ENCODE measurements around the gene TNIP1. TPM values are rescaled to one million over a fixed set of nuclear protein-coding genes. Genes with fewer than 3 reads are reported as not detected.

Gene TNIP1
- total RNA-seq, 1 donor from 2014 or later: 120 TPM

GRCh38 chr5:151083081-151083676 lies 2.3 kb upstream of the TNIP1 start:
- no peak for TF ChIP-seq CTCF (IDR thresholded peaks at IDR 0.05)
- Histone ChIP-seq H3K9me3 (no peaks in the 10 kb centered on the region), H3K36me3 (peaks cover 4% of the 10 kb centered on the region), H3K4me3 (no peak overlapping the region), H3K4me1 (peaks cover 70% of the 10 kb centered on the region), H3K27ac (peak overlapping the region; percentile 56), H3K27me3 (no peaks in the 10 kb centered on the region)
- intact Hi-C loops (cut with DNase I): no loop called here
- ATAC-seq (peak; percentile 9), DNase-seq (peak; percentile 70)

- Histone ChIP-seq H3K4me3 (peak overlapping the region; percentile 87), H3K36me3 (peaks cover 4% of the 10 kb centered on the region), H3K9me3 (no peaks in the 10 kb centered on the region), H3K4me1 (peaks cover 78% of the 10 kb centered on the region), H3K27me3 (no peaks in the 10 kb centered on the region), H3K27ac (peak overlapping the region; percentile 97)
- TF ChIP-seq CTCF (IDR thresholded peaks at IDR 0.05): peak; percentile 25
- intact Hi-C loops (cut with DNase I): no loop called here
- ATAC-seq: no peak
- peak; percentile 35 for DNase-seq
These were observed 1.6 kb upstream of the TNIP1 start for GRCh38 chr5:151082282-151082902.

GRCh38 chr5:151081431-151082281 lies 822 bp upstream of the TNIP1 start:
- H3K9me3 ChIP-seq: no peaks in the 10 kb centered on the region
- ATAC-seq: no peak
- peak overlapping the region; percentile 87 for H3K4me3 ChIP-seq
- peaks cover 4% of the 10 kb centered on the region for H3K36me3 ChIP-seq
- intact Hi-C loops (cut with DNase I): no loop called here
- no peak for TF ChIP-seq CTCF (IDR thresholded peaks at IDR 0.05)
- H3K27ac ChIP-seq: peak overlapping the region; percentile 97
- no peak for DNase-seq
- peaks cover 78% of the 10 kb centered on the region for H3K4me1 ChIP-seq
- no peaks in the 10 kb centered on the region for H3K27me3 ChIP-seq

- no peak for TF ChIP-seq CTCF (IDR thresholded peaks at IDR 0.05)
- Histone ChIP-seq H3K36me3 (peaks cover 4% of the 10 kb centered on the region), H3K4me1 (peaks cover 75% of the 10 kb centered on the region), H3K9me3 (no peaks in the 10 kb centered on the region), H3K27ac (peak overlapping the region; percentile 97), H3K4me3 (peak overlapping the region; percentile 87), H3K27me3 (no peaks in the 10 kb centered on the region)
- ATAC-seq (no peak), DNase-seq (no peak)
- intact Hi-C loops (cut with DNase I): no loop called here
These were observed 809 bp downstream of the TNIP1 start for GRCh38 chr5:151079838-151080612.

GRCh38 chr5:151078490-151079262 lies 2.2 kb downstream of the TNIP1 start:
- ATAC-seq (no peak), DNase-seq (peak; percentile 56)
- intact Hi-C loops (cut with DNase I): no loop called here
- peaks cover 4% of the 10 kb centered on the region for H3K36me3 ChIP-seq
- H3K4me1 ChIP-seq: peaks cover 67% of the 10 kb centered on the region
- no peak for TF ChIP-seq CTCF (IDR thresholded peaks at IDR 0.05)
- no peaks in the 10 kb centered on the region for H3K27me3 ChIP-seq
- H3K9me3 ChIP-seq: no peaks in the 10 kb centered on the region
- peak overlapping the region; percentile 17 for H3K4me3 ChIP-seq
- H3K27ac ChIP-seq: no peak overlapping the region

Data from upper lobe of right lung (tissue), 1 donor.